Motor neuron (in vitro differentiated cells): Measurements from ENCODE around the gene KRT3. TPM values are rescaled to one million over a fixed set of nuclear protein-coding genes. Genes with fewer than 3 reads are reported as not detected.

ENCODE experiments used
- ATAC-seq, 8 experiments: fragments of 200-7000 bp; cut with Tn5 transposase; replicated peaks in 6 of 8; 2 replicates each; pipeline ENCODE4 v1.8.0; 2021; ENCODE audit warnings: mild to moderate bottlenecking in 8 of 8, moderate library complexity in 8 of 8
- H3K27ac ChIP-seq, 2 donors: fragments of 250-450 bp; sonication (Bioruptor Pico); 2 replicates each; pipeline ENCODE4 v1.9.0; 2021; ENCODE audit warnings: antibody characterized with exemption in 2 of 2, mild to moderate bottlenecking in 2 of 2, moderate library complexity in 1 of 2
- H3K4me1 ChIP-seq, 2 donors: fragments of 250-450 bp; sonication (Bioruptor Pico); replicated peaks in 1 of 2; 2 replicates each; pipeline ENCODE4 v1.6.1; 2021; ENCODE audit warnings: antibody characterized with exemption in 2 of 2, mild to moderate bottlenecking in 2 of 2, moderate library complexity in 1 of 2
- H3K4me3 ChIP-seq, 5 donors: fragments of 250-450 bp; sonication (Bioruptor Pico); 2 replicates each; pipeline ENCODE4 v1.9.0; 2021; ENCODE audit warnings: antibody characterized with exemption in 5 of 5, mild to moderate bottlenecking in 5 of 5, moderate library complexity in 4 of 5
- WGBS, 10 experiments: fragments of 450-650 bp; shearing (Covaris generic); methylation state at CpG; one replicate each; pipeline ENCODE4 v1.0.0; 2022; 5-methylcytosine and 5-hydroxymethylcytosine counted together
- in situ Hi-C, 9 experiments: fragments of 400-800 bp; cut with MboI; loops; one replicate each; pipeline ENCODE4 v1.15.0; 2021; ENCODE audit warnings: low sequenced_read_pairs in 9 of 9, low pct_unique_long_range_greater_than_20kb in 2 of 9; ENCODE audit not compliant: unreplicated experiment in 9 of 9
- total RNA-seq, 8 experiments: library from RNA; unstranded; fragments of 300-600 nt; gene quantifications; 2 replicates each; pipeline versions ENCODE4 v1.2.3 to v1.2.4, GENCODE V29; 2022

KRT3 gene
- total RNA-seq, 8 experiments from 2014 or later: 0.24 to 0.66 (median 0.25) TPM; not detected in 4

DNA sequence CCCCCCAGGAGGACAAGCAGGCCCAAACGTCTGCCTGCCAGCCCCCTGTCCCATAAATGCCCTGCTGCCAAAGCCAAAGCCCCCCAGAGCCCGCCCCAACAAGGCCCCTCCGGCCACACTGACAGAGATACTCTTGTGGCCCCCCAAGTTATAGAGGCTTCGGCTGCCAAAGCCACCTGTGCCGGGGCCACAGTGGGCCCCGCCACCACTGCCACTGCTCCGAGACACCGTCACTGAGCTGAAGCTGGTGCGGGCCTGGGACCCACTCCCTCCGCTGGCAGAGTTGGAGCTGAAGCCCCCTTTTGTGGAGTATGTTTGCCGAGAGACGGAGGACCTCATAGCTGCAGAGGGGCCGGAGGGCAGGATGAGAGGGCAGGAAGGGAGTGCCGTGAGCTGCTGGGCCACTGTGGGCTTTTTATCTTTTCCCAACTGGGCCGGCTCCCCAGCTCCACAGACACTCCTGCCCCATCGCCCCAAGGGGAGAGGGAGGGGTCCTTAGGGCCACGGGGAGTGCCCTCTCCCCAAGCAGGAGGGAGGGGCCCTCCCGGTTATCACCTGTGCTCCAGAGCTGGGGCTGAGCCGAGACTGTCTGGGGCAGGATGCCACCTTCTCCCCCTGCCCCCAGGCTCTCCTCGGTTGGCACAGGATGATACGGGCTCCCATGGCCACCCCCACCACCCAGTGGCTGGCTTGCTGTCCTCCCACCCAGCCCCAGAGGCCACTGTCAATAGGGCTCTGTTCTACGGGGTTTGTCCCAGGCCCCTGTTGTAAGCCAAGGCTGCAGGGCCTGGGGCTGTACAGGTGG, 38.2 kb upstream of the KRT3 start, which contains the start of gene KRT79:
Gene KRT79, minus strand, starts transcription at position 390 of the 805 bp plus-strand sequence. Its CDS starts 51 bp downstream, at position 339.
- Histone ChIP-seq H3K27ac (no peak within 1 kb of the TSS), H3K4me3 (no peak within 1 kb of the TSS), H3K4me1 (peaks cover 0 to 4% of the 10 kb centered on the region in 2 donors)
- in situ Hi-C loops: no loop called here
- WGBS, 10 experiments: 60 to 90% (median 87%) methylated on average over 1 to 4 of the region's 22 CpGs; no CpG with 5 or more reads in 7 of the 10 experiments
- ATAC-seq: no peak

GRCh38 chr12:52832985-52833905, 37.3 kb upstream of the KRT3 start:
- no peak overlapping the region for H3K27ac ChIP-seq
- no peaks in the 10 kb centered on the region for H3K4me1 ChIP-seq
- ATAC-seq: no peak
- in situ Hi-C loops: no loop called here
- H3K4me3 ChIP-seq: no peak overlapping the region
- WGBS, 10 experiments: 75 to 100% (median 85%) methylated on average over 1 to 7 of the region's 20 CpGs; no CpG with 5 or more reads in 1 of the 10 experiments

DNA sequence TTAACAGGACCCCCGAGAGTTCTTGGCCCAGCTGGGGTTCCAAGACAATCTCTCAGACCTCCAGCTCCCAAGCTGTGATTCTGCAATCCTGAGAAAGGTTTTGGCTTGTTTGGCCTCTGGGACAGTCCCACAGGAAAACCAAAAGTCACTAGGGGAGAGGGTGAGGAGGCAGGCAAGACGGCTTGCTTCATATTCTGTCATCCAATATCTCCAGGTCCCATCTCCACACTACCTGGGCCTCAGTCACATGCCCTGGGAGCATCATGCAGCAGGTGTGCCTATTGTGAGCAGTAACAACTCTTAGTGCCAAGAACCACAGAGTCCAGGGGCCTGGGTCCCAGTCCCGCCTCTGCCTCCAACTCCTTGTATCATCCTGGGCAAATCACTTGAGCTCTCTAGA, 36.5 kb upstream of the KRT3 start:
- in situ Hi-C loops: no loop called here
- Histone ChIP-seq H3K4me1 (no peaks in the 10 kb centered on the region), H3K4me3 (no peak overlapping the region), H3K27ac (no peak overlapping the region)
- WGBS, 10 experiments: 0 to 80% (median 67%) methylated on average over 1 to 3 of the region's 3 CpGs; no CpG with 5 or more reads in 1 of the 10 experiments
- no peak for ATAC-seq

- no peak for ATAC-seq
- Histone ChIP-seq H3K4me3 (no peak overlapping the region), H3K4me1 (no peaks in the 10 kb centered on the region), H3K27ac (no peak overlapping the region)
- WGBS, 10 experiments: 20 to 100% (median 70%) methylated on average over 1 to 5 of the region's 7 CpGs; no CpG with 5 or more reads in 6 of the 10 experiments
- in situ Hi-C loops: no loop called here
These were observed 35.3 kb upstream of the KRT3 start for GRCh38 chr12:52831251-52831650.

DNA sequence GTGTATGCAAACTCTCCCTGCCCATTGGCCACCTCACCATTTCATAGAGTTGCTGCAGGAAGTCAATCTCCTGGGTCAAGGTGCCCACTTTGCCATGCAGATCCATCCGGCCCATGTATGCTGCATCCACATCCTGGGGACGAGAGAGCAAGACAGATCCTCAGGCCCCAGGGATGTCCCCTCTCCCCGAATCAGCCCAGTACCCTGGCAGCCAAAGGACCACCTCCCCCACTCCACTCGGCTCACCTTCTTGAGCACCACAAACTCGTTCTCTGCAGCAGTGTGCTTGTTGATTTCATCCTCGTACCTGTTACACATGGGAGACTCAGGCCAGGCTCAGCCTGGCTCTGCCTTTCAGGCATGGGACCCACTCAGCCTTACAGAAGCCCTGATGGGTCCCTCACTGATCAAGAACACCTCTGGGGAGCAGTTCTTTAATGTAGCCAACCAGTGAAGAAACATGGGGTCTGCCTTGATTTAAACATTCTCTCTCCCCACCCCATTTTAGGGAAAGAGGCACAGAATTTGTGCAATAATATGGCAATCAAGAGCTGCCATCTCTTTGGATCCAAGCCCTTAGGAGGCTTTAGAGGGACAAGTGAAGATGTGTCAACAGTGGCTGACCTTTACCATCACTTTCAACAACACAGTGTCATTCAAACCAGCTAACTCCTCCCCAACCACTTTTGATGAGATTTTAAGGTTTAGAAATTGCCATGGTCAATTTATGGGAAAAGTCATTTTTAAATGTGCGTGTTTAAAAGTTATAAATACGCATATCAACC, 34.3 kb upstream of the KRT3 start:
- H3K4me1 ChIP-seq: no peaks in the 10 kb centered on the region
- WGBS, 10 experiments: 33 to 83% (median 63%) methylated on average over 1 to 6 of the region's 8 CpGs; no CpG with 5 or more reads in 1 of the 10 experiments
- in situ Hi-C loops: no loop called here
- no peak for ATAC-seq
- no peak overlapping the region for H3K27ac ChIP-seq
- no peak overlapping the region for H3K4me3 ChIP-seq

GRCh38 chr12:52828591-52829021, 32.7 kb upstream of the KRT3 start:
- Histone ChIP-seq H3K4me3 (no peak overlapping the region), H3K27ac (no peak overlapping the region), H3K4me1 (no peaks in the 10 kb centered on the region)
- no peak for ATAC-seq
- WGBS, 10 experiments: 0 to 71% (median 4%) methylated on average over 1 to 2 of the region's 2 CpGs; no CpG with 5 or more reads in 3 of the 10 experiments
- in situ Hi-C loops: no loop called here

- Histone ChIP-seq H3K4me3 (no peak overlapping the region), H3K4me1 (no peaks in the 10 kb centered on the region), H3K27ac (no peak overlapping the region)
- in situ Hi-C loops: no loop called here
- no peak for ATAC-seq
These were observed 32.2 kb upstream of the KRT3 start for GRCh38 chr12:52828156-52828555.

DNA sequence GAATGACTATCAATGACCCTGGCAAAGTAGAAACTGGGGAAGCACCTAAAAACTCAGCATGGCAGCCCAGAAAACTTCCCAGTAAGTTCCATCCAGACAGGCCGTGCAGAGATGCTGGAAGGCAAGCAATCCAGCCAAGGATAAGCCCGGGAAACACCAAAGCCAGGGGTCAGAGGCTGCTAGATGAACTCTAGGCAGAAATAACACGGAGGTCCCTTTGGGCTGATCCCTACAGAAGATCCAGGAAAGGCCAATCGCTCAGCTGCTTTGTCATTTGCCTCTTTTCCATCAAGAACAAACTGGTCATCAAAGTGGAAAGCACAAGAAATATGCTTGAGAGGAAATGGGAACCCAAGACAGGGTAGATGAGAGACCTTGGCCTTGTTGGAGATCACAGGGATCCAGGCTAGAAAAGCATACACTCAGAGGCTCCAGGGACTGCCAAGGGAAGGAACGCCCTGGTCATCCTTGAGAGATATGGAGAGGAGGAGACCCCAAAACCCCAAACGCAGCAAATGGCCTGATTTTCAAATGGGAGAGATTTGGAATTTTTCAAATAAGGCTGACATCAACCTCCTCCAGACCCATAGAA, 31.7 kb upstream of the KRT3 start:
- no peak for ATAC-seq
- WGBS, 10 experiments: 20 to 73% (median 52%) methylated on average over 1 to 5 of the region's 6 CpGs; no CpG with 5 or more reads in 3 of the 10 experiments
- Histone ChIP-seq H3K27ac (no peak overlapping the region), H3K4me3 (no peak overlapping the region), H3K4me1 (no peaks in the 10 kb centered on the region)
- in situ Hi-C loops: no loop called here

- no peak overlapping the region for H3K4me3 ChIP-seq
- 78 to 100% (median 82%) methylated on average over 1 to 8 of the region's 11 CpGs; no CpG with 5 or more reads in 4 of the 10 experiments for WGBS, 10 experiments
- in situ Hi-C loops: no loop called here
- no peaks in the 10 kb centered on the region for H3K4me1 ChIP-seq
- peak in 1 of 8 experiments; percentile 44 for ATAC-seq
- H3K27ac ChIP-seq: no peak overlapping the region
These were observed 30.9 kb upstream of the KRT3 start for GRCh38 chr12:52826611-52827498.

GRCh38 chr12:52825961-52826360, 30.0 kb upstream of the KRT3 start:
- no peak for ATAC-seq
- no peaks in the 10 kb centered on the region for H3K4me1 ChIP-seq
- in situ Hi-C loops: no loop called here
- WGBS, 10 experiments: 0 to 86% (median 76%) methylated on average over 1 to 4 of the region's 4 CpGs; no CpG with 5 or more reads in 2 of the 10 experiments
- no peak overlapping the region for H3K4me3 ChIP-seq
- no peak overlapping the region for H3K27ac ChIP-seq

DNA sequence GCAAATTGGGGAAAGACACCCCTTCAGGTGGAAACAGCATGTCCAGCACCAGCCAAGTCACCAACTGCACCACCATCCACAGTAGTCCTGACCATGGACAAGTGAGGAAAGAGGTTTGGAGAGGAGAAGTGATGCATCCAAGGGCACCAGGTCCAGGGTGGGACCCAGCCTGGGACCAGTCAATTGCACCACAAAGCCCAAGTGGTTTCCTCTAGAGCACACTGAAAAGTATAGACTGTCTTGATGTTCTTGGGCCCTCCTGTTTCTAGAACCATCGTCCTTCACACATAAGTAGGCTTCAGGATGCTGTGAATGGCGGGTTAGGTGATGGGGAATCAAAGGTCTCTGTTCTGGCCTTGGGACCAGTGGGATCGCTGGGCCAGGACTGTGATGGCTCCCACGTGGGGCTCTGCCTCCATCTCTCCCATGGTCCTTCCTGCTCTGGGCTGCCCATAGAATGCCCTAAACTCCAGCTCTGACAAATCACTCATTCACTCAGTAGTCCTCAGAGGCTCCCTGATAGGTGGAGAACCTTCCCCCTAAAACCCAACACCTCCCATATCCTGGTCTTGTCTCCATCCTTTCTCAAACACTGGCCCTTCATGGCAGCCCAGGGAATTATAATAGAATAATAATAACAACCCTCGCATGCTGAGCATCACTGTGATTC, 29.0 kb upstream of the KRT3 start:
- in situ Hi-C loops: no loop called here
- ATAC-seq: no peak
- Histone ChIP-seq H3K4me3 (no peak overlapping the region), H3K4me1 (no peaks in the 10 kb centered on the region), H3K27ac (no peak overlapping the region)
- WGBS, 10 experiments: 20 to 89% (median 70%) methylated on average over 1 to 4 of the region's 5 CpGs; no CpG with 5 or more reads in 4 of the 10 experiments
